ENCODE measurements around the gene KMT2C. TPM values are rescaled to one million over a fixed set of nuclear protein-coding genes. Genes with fewer than 3 reads are reported as not detected.

KMT2C gene
- total and polyA plus RNA-seq, 2 of the 8 experiments (the other 6 are each of a cell fraction or from before 2014, with no cell fraction given): 9.1 to 40.8 TPM

GRCh38 chr7:152108359-152108758, 327.4 kb downstream of the KMT2C start:
- Histone ChIP-seq H4K5ac (ENCODE audit: insufficient read length, low read depth, low read length) (no peak overlapping the region), H3K27me3 (replicated peaks in 1 of 4; ENCODE audit: control insufficient read depth in 3 of 4, extremely low read depth in 1 of 4, insufficient read depth in 3 of 4, low read length in 3 of 4) (peaks cover 0 to 1% (median 0%) of the 10 kb centered on the region in 4 experiments; a peak in 1 of 7 replicates), H2BK20ac (ENCODE audit: low read length) (no peak overlapping the region), H3K9ac (replicated peaks in 1 of 4; ENCODE audit: extremely low read depth in 1 of 4, low read depth in 3 of 4, low read length in 3 of 4) (no peak overlapping the region), H4K20me1 (replicated peaks in 1 of 2; ENCODE audit: control insufficient read depth in 1 of 2, insufficient read depth in 2 of 2, low read length in 2 of 2) (no peaks in the 10 kb centered on the region), H3K79me2 (ENCODE audit: control insufficient read depth in 1 of 2, insufficient read depth in 2 of 2, low read length in 2 of 2) (no peaks in the 10 kb centered on the region), H3K9me3 (ENCODE audit: insufficient read depth in 2 of 2, low read depth in 1 of 2, low read length in 1 of 2) (no peaks in the 10 kb centered on the region), H2BK5ac (ENCODE audit: low read depth, low read length) (no peak overlapping the region), H3K27ac (ENCODE audit: low read depth, low read length) (no peak overlapping the region), H3K4me1 (replicated peaks in 1 of 4; ENCODE audit: control insufficient read depth in 3 of 4, insufficient read depth in 4 of 4, low read length in 3 of 4) (no peaks in the 10 kb centered on the region), H3K18ac (ENCODE audit: extremely low read depth, low read length) (no peak overlapping the region), H3K36me3 (ENCODE audit: control insufficient read depth in 2 of 4, insufficient read depth in 4 of 4, low read length in 3 of 4) (peaks cover 0 to 6% (median 3%) of the 10 kb centered on the region in 4 experiments; a peak in 4 of 8 replicates), H3K23me2 (ENCODE audit: low read depth, low read length) (no peaks in the 10 kb centered on the region), H3K4ac (replicated peaks; ENCODE audit: insufficient read length, low read depth, low read length) (no peak overlapping the region), H4K91ac (replicated peaks; ENCODE audit: insufficient read length, low read length) (no peak overlapping the region), H2AK5ac (ENCODE audit: low read depth, low read length) (no peak overlapping the region), H4K8ac (ENCODE audit: extremely low read depth, insufficient read depth, low read length) (no peak overlapping the region), H3K4me3 (ENCODE audit: extremely low read depth in 1 of 4, insufficient read depth in 2 of 4, low read depth in 3 of 4, low read length in 4 of 4) (no peak overlapping the region), H3K23ac (ENCODE audit: insufficient read length) (no peak overlapping the region), H3K56ac (replicated peaks; ENCODE audit: insufficient read length, low read depth, low read length) (no peak overlapping the region), H3K14ac (ENCODE audit: insufficient read length) (no peak overlapping the region), H2BK12ac (ENCODE audit: low read depth, low read length) (no peak overlapping the region), H3K79me1 (ENCODE audit: low read depth, low read length) (no peaks in the 10 kb centered on the region), H2BK120ac (replicated peaks; ENCODE audit: low read depth, low read length) (no peak overlapping the region), H2BK15ac (ENCODE audit: low read length) (no peak overlapping the region), H2AFZ (ENCODE audit: low read length) (no peak overlapping the region), H3K4me2 (ENCODE audit: insufficient read depth in 1 of 2, low read depth in 2 of 2, low read length in 2 of 2) (no peak overlapping the region)
- no peak for FAIRE-seq
- POLR2A ChIA-PET (ENCODE audit: partially characterized antibody): no interaction called here
- WGBS, 2 experiments (ENCODE audit: extremely low coverage in 1 of 2, insufficient coverage in 1 of 2, insufficient read length in 1 of 2, insufficient replicate concordance in 2 of 2, low coverage in 1 of 2, low lambda C conversion rate in 2 of 2, missing lambda C conversion rate in 1 of 2): 91% methylated on average over 7 of the region's 7 CpGs; no CpG with 5 or more reads in 1 of the 2 experiments
- CTCF ChIA-PET (ENCODE audit: partially characterized antibody): interaction anchor here (0.6 to 1.3 kb wide), 2 partner anchors 33 to 80 kb away, joined by 3 read pairs; no protein-coding TSS in a partner anchor
- TF ChIP-seq EGR1 (IDR thresholded peaks at IDR 0.05; ENCODE audit: borderline replicate concordance, low read depth, low read length): no peak
- peak; percentile 27 to 43; a peak in 3 of 4 replicates for TF ChIP-seq RAD21 (IDR thresholded peaks at IDR 0.05 in 1 of 2, conservative IDR thresholded peaks at IDR 0.05 in 1 of 2; ENCODE audit: low read depth in 2 of 2, low read length in 2 of 2)
- no peak for DNase-seq (ENCODE audit: low read depth in 1 of 2, low spot score in 2 of 2)

Measured in H1 (cell line).